Stimulated activated CD8-positive, alpha-beta memory T cell treated with anti-CD3 and anti-CD28 coated beads, Interleukin-15, amount 100 ng/mL, for 24 hours (primary cell): Measurements from ENCODE around the gene CPB1.

Experiments
- DNase-seq: peaks from one replicate; pipeline ENCODE4 v3.0.0-alpha.2; 2020; ENCODE audit warnings: low read depth

CPB1 gene

GRCh38 chr3:148882288-148882687 is 54.7 kb downstream of the CPB1 start:
- DNase-seq = no peak

GRCh38 chr3:148883163-148883562 is 55.6 kb downstream of the CPB1 start:
- no peak for DNase-seq

- no peak for DNase-seq
Measured at GRCh38 chr3:148884261-148884660, 56.6 kb downstream of the CPB1 start.

GRCh38 chr3:148889828-148890227 is 62.2 kb downstream of the CPB1 start:
- no peak for DNase-seq

GRCh38 chr3:148896062-148896461 is 68.5 kb downstream of the CPB1 start:
- DNase-seq = no peak

- no peak for DNase-seq
Measured at GRCh38 chr3:148901987-148902791, 74.6 kb downstream of the CPB1 start.

- DNase-seq = no peak
Measured at GRCh38 chr3:148903022-148903442, 75.4 kb downstream of the CPB1 start.

- no peak for DNase-seq
Measured at GRCh38 chr3:148903941-148904340, 76.3 kb downstream of the CPB1 start.

- DNase-seq = no peak
Measured at GRCh38 chr3:148906667-148907066, 79.1 kb downstream of the CPB1 start.
